OCI-LY7 (cell line): Measurements from ENCODE around the gene SERPINB5. TPM values are rescaled to one million over a fixed set of nuclear protein-coding genes. Genes with fewer than 3 reads are reported as not detected.

Source experiments
- BruUV-seq: library from RNA; stranded (reverse); fragments of 400-500 nt; replicated peaks from 2 replicates; lab custom pipeline; 2021; lab: Mats Ljungman, UMichigan
- CTCF ChIA-PET: fragments of 300-600 bp; sonication (Branson Sonifier 250); formaldehyde crosslinking; loops from one replicate; lab custom pipeline; 2022; ENCODE audit warnings: antibody characterized with exemption; ENCODE audit not compliant: unreplicated experiment; lab: Charles Lee
- POLR2A ChIA-PET: fragments of 300-600 bp; sonication (Branson Sonifier 250); formaldehyde crosslinking; loops from one replicate; lab custom pipeline; 2022; ENCODE audit warnings: antibody characterized with exemption; lab: Charles Lee
- DNase-seq: peaks from one replicate; pipeline ENCODE4 v3.0.0-alpha.2; 2015; ENCODE audit warnings: low spot score
- H2AFZ ChIP-seq: fragments of 200-600 bp; sonication (generic), shearing (Covaris generic); 2 replicates; pipeline ENCODE4 v1.6.1; 2014; ENCODE audit warnings: mild to moderate bottlenecking, antibody characterized with exemption, low read length, moderate library complexity
- H3K27ac ChIP-seq: fragments of 200-600 bp; sonication (generic); 2 replicates; pipeline ENCODE4 v1.5.1; 2014; ENCODE audit warnings: mixed run types, low read depth, mild to moderate bottlenecking, moderate library complexity, low read length, inconsistent platforms; ENCODE audit not compliant: poor library complexity, severe bottlenecking
- H3K36me3 ChIP-seq: fragments of 200-600 bp; sonication (generic); 2 replicates; pipeline ENCODE4 v1.6.1; 2014; ENCODE audit warnings: mild to moderate bottlenecking, antibody characterized with exemption, low read length, moderate library complexity, mixed read lengths; ENCODE audit not compliant: insufficient read depth
- H3K4me1 ChIP-seq: fragments of 200-600 bp; sonication (generic); 2 replicates; pipeline ENCODE4 v1.5.1; 2014; ENCODE audit warnings: mild to moderate bottlenecking, low read length; ENCODE audit not compliant: insufficient read depth, poor library complexity, severe bottlenecking
- H3K4me2 ChIP-seq: fragments of 200-600 bp; sonication (generic); 2 replicates; pipeline ENCODE4 v1.6.1; 2014; ENCODE audit warnings: mild to moderate bottlenecking, low read length
- H3K4me3 ChIP-seq: fragments of 200-600 bp; sonication (generic); 2 replicates; pipeline ENCODE4 v1.5.1; 2014; ENCODE audit warnings: mild to moderate bottlenecking, low read depth, low read length; ENCODE audit not compliant: poor library complexity, severe bottlenecking
- H3K79me2 ChIP-seq: fragments of 200-600 bp; sonication (generic); 2 replicates; pipeline ENCODE4 v1.6.1; 2016; ENCODE audit warnings: low read depth, mild to moderate bottlenecking, low read length, moderate library complexity, mixed read lengths; ENCODE audit not compliant: insufficient read depth
- H3K9me2 ChIP-seq: fragments of 200-600 bp; sonication (generic); 2 replicates; pipeline ENCODE4 v1.6.1; 2016; ENCODE audit warnings: mild to moderate bottlenecking, low read length, mixed read lengths; ENCODE audit not compliant: insufficient read depth
- H3K9me3 ChIP-seq: fragments of 200-600 bp; sonication (generic); 2 replicates; pipeline ENCODE4 v1.6.1; 2014; ENCODE audit warnings: mild to moderate bottlenecking, mixed run types, low read length, mixed read lengths
- H4K20me1 ChIP-seq: fragments of 200-600 bp; sonication (generic); 2 replicates; pipeline ENCODE4 v1.6.1; 2014; ENCODE audit warnings: mild to moderate bottlenecking, antibody characterized with exemption, low read length, moderate library complexity, mixed read lengths; ENCODE audit not compliant: insufficient read depth
- CTCF ChIP-seq: fragments of 200-600 bp; sonication (generic); conservative IDR thresholded peaks from 2 replicates; pipeline ENCODE4 v1.5.1; 2014; ENCODE audit warnings: mild to moderate bottlenecking, antibody characterized with exemption, low read length, moderate library complexity, mixed read lengths
- EZH2phosphoT487 ChIP-seq: fragments of 200-600 bp; sonication (generic); IDR thresholded peaks from 2 replicates; pipeline ENCODE4 v1.6.1; 2018; ENCODE audit warnings: low read depth, borderline replicate concordance, mild to moderate bottlenecking, mixed run types, antibody characterized with exemption, low read length, moderate library complexity, mixed read lengths
- intact Hi-C: fragments of 100-400 bp; cut with micrococcal nuclease; formaldehyde crosslinking; loops from one replicate; pipeline ENCODE4 v1.10.0; 2022; ENCODE audit not compliant: unreplicated experiment
- total RNA-seq, 2 experiments: library from RNA; depleted of rRNA in 1 of 2; stranded (reverse); fragments of >200 nt in 1 of 2; shearing (Covaris generic) in 1 of 2; gene quantifications; 2 replicates each; pipeline ENCODE4 v1.2.3, GENCODE V29; 2014 to 2022

SERPINB5 gene
- total RNA-seq, 2 experiments from 2014 or later = not detected

DNA sequence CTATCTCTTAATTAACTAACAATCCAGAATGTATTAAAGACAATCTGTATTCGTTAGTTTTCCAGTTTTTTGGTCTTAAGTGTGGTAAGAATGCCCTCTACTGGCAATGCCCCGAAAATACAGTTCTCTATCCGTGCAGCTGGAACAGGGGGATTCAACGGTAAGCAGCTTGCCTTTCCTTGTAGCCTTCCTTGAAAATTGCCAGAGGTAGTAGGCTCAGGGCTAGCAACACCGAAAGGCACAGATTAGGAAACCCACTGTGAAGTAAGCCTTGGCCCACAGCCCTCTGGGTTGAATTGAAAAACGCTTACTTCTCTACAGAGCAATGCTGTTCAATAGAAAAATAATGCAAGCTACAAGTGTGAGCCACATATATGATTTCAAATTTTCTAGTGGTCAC is 37.4 kb upstream of the SERPINB5 start:
- Histone ChIP-seq H3K9me2 (no peaks in the 10 kb centered on the region), H2AFZ (no peak overlapping the region), H3K4me2 (no peak overlapping the region), H3K79me2 (no peaks in the 10 kb centered on the region), H4K20me1 (no peaks in the 10 kb centered on the region), H3K36me3 (no peaks in the 10 kb centered on the region), H3K9me3 (no peaks in the 10 kb centered on the region), H3K4me3 (no peak overlapping the region), H3K27ac (no peak overlapping the region), H3K4me1 (no peaks in the 10 kb centered on the region)
- no TSS peak for BruUV-seq
- peak; percentile 81 for TF ChIP-seq CTCF
- no peak for TF ChIP-seq EZH2phosphoT487
- intact Hi-C loops = loop anchor here (1.0 to 5.0 kb wide), 2 partner anchors 97 to 422 kb away; no protein-coding TSS in a partner anchor
- ChIA-PET POLR2A (no interaction called here), CTCF (interaction anchor here (1.6 kb wide), 1 partner anchor 99 kb away, joined by 5 read pairs; no protein-coding TSS in a partner anchor)
- peak; percentile 45 for DNase-seq

DNA sequence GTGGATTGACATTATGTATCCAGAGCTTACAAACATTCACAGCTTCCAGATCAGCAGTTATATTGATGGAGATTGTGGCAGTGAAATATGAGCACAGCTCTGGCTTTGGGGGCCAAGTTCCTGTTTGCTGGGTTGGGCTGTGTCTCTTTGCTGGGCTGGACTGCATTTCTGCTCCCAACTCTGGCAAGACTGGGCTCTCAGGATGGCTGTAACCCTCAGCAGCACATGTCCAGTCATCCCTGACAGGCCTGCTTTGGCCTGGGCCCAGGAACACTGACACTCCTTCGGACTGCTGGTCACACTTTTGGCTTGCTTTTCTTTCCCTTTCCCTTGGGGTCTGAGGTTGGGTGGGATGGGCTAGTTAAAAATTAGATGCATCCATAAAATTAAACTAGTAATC is 36.5 kb upstream of the SERPINB5 start:
- Histone ChIP-seq H3K4me1 (no peaks in the 10 kb centered on the region), H3K36me3 (no peaks in the 10 kb centered on the region), H3K4me2 (no peak overlapping the region), H4K20me1 (no peaks in the 10 kb centered on the region), H3K9me3 (no peaks in the 10 kb centered on the region), H3K27ac (no peak overlapping the region), H3K9me2 (no peaks in the 10 kb centered on the region), H3K79me2 (no peaks in the 10 kb centered on the region), H2AFZ (no peak overlapping the region), H3K4me3 (no peak overlapping the region)
- no TSS peak for BruUV-seq
- ChIA-PET CTCF (interaction anchor here (1.6 kb wide), 1 partner anchor 100 kb away, joined by 5 read pairs; no protein-coding TSS in a partner anchor), POLR2A (no interaction called here)
- no peak for DNase-seq
- intact Hi-C loops = no loop called here
- TF ChIP-seq CTCF = no peak
- TF ChIP-seq EZH2phosphoT487 = no peak

GRCh38 chr18:63440881-63441280 is 35.9 kb upstream of the SERPINB5 start:
- no peak overlapping the region for H3K4me2 ChIP-seq
- no TSS peak for BruUV-seq

More at GRCh38 chr18:63440881-63441280, 35.9 kb upstream of the SERPINB5 start:
- Histone ChIP-seq H3K4me1 (no peaks in the 10 kb centered on the region), H3K9me3 (no peaks in the 10 kb centered on the region), H3K27ac (no peak overlapping the region), H2AFZ (no peak overlapping the region), H3K79me2 (no peaks in the 10 kb centered on the region), H3K9me2 (no peaks in the 10 kb centered on the region), H3K36me3 (no peaks in the 10 kb centered on the region), H4K20me1 (no peaks in the 10 kb centered on the region), H3K4me3 (no peak overlapping the region)
- ChIA-PET CTCF (no interaction called here), POLR2A (no interaction called here)
- TF ChIP-seq EZH2phosphoT487 (no peak), CTCF (no peak)
- intact Hi-C loops = no loop called here
- no peak for DNase-seq
